NOMO-1 (cell line): ENCODE data around the gene TMEM86A.

Experiments used
- DNase-seq, 2 experiments: peaks; one replicate each; lab custom pipeline; 2025; ENCODE audit not compliant: unreplicated experiment in 2 of 2; lab: John Stamatoyannopoulos, UW

TMEM86A gene

GRCh38 chr11:18721561-18722292, 23.1 kb downstream of the TMEM86A start:
- peak; percentile 27 to 71 for DNase-seq

DNA sequence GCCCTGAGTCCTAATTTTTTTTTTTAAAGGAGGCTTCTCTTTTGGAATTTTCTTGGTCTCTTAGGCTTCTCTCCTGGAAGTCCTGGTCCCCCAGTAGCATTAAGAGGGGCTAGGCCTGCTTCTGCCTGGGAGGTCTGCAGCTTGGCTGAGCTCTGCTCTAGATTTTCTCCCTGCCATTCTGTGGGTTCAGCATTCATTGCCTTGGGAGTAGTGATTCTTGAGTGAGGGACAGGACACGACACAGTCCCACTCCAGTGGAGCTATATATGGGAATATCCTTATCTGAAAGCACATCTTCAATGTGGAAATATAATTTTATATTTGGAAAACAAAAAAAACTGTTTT, 23.7 kb downstream of the TMEM86A start:
- DNase-seq = no peak

DNA sequence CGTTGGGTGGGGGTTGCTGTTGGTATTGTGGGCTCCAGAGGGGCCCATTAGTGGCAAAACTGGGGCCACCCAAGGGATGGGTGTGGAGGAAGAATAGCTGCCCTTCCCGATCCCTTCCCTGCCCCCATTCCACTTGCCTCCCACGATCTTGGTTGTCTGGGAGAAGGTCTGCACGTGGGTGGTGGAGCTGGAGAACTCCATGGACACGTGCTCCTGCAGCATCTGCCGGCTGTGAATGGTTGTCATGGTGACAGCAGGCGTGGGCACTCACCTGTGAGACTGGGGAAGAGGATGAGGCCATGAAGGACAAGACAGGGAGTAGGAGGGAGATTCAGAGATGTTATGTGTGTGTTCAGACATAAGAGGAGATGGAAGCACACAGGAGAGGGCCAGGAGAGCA, 25.4 kb downstream of the TMEM86A start:
- DNase-seq = no peak

- no peak for DNase-seq
Measured at GRCh38 chr11:18726040-18726439, 27.5 kb downstream of the TMEM86A start, which contains the start of gene IGSF22. IGSF22 (minus strand) TSS chr11:18726188; CDS start chr11:18724236, 1,952 bp downstream.

- DNase-seq = no peak
Measured at GRCh38 chr11:18727479-18728236, 29.1 kb downstream of the TMEM86A start.

DNA sequence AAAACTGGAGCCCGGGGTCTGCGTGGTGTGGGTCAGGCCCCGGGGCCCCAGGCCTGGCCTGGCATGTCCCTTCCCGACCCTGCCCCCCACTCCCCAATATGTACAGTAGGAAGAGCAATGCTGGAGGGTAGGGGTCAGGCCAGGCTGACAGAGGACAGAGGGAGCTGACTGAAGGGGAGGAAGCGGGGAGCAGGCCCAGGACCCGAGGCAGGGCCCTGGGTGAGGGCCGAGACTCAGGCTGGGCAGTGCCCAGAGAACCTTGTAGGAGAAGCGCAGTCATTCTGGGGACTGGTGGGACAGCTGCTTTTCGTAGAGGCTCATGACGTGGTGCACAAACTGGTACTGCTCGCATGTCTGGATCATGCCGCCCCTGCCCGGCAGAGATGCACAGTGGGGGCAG, 30.1 kb downstream of the TMEM86A start:
- no peak for DNase-seq

- no peak for DNase-seq
Measured at GRCh38 chr11:18729426-18729825, 30.8 kb downstream of the TMEM86A start.

DNA sequence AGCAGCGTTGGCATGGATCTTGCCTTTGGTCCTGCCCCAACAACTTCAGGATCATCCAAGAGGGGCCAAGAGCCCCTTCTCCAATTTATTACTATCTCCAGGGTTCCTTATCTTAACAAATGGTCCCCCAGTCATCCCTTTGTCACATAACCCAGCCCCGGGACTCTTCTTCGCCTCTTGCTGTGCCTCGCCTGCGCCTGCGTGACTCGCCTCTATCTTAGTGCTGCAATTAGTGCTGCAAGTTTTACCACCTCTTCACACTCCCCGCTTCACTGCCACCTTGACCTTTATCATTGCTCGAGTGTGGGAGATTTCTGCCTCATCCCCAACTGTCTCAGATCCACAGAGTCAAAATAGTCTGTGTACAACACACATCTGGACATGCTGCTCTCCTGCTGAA, 31.4 kb downstream of the TMEM86A start:
- no peak for DNase-seq

GRCh38 chr11:18731441-18731840, 32.9 kb downstream of the TMEM86A start:
- no peak for DNase-seq

DNA sequence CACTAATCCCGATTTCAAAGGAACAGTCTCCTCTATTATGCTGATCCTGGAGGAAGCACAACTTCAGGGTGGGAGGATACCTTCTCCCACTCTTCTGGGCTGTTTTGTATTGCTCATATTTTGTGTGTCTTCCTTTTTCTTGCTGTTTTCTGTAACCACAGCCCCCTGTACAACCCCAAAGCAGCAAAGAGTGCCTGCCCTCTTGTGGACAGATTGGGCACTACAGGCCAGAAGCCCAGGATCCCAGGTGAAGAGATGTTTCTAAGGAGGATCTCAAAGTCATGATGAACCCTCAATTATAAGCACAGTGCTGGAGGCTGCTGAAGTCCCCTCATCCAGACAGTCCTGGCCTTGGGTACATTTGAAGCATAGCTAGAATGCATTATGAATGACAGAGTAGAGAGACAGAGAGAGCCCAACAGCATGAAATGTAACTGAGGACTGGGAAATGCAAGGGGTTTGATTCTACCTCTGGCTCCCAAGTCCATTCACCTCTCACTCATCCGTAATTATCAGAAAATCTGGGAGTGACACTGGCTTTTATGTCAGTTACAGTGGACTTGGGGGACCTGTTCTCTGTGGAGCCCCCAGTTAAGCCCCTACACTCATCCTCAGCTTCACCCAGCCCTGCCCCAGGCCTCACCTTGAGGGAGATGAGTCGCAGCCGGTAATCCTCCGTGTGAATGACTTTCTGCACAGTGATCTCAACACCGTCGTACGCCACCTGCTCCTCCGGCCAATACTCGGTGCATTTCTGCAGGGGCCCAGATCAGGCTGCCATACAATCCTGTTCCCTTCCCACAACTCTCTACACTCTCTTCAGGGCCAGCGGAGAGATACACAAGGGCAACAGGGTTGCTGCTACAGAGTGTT, 33.6 kb downstream of the TMEM86A start:
- peak; percentile 24 to 36 for DNase-seq

DNA sequence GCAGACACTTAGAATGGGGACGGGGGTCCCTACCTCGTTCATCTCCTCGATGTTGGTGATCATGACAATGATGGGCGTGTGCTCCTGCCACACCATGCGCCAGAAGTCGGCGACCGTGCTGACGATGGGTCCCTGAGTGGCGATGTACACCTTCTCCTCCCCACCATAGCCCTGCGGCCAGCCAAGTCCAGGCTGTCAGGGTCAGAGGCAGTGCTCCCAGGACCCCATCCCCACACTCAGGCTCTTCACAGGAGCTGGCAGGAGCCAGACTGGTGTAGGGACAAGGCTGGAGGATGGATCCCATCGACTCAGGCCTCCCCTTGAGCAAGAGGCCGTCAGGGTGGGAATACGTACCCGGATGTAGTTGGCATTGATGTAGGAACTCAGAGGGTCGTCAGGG, 34.6 kb downstream of the TMEM86A start:
- DNase-seq = no peak

DNA sequence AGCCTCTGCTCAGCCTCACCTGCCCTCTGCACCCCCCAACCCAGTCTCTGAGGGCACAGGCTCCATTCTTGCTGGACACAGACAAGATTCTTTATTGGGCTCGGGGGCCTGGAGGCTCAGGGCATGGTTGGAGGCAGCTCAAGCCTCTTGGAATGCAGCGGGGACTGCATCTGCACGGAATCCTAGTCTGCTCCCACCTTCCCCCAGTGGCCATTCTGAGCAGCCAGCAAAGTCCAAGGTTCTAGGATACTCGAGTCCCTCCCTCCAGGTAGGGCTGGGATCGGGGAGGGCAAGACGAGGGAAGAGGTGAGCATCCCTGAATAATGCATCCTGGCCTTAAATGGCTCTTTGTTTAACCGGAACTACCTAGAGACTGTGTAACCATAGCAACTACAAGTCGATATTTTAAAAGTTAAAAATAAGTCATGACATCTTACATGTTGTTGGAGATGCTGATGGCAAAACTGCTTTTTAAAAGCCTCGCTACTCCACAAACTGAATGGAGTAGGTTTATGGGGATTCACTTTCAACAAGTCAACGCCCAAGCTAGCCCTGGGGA, 38.1 kb downstream of the TMEM86A start:
- no peak for DNase-seq

- DNase-seq = no peak
Measured at GRCh38 chr11:18737642-18738041, 39.1 kb downstream of the TMEM86A start.

GRCh38 chr11:18739685-18740084, 41.1 kb downstream of the TMEM86A start:
- no peak for DNase-seq

DNA sequence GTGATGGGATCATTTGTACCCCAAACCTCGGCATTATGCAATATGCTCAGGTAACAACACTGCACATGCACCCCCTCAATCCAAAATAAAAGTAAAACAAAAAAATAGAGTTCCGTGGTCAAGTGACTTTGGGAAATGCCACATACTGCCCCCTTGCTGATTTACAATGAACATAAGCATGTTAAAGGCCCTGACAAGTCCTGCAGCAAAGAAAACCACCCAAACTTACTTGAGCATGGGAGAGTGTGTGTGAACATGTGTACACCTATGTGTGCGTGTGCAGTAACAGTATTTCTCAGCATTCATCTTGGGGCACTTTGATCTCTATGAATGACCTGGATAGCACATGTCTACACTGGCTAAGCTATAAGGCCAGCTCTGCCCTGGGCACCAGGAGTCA, 43.2 kb downstream of the TMEM86A start:
- DNase-seq = no peak

DNA sequence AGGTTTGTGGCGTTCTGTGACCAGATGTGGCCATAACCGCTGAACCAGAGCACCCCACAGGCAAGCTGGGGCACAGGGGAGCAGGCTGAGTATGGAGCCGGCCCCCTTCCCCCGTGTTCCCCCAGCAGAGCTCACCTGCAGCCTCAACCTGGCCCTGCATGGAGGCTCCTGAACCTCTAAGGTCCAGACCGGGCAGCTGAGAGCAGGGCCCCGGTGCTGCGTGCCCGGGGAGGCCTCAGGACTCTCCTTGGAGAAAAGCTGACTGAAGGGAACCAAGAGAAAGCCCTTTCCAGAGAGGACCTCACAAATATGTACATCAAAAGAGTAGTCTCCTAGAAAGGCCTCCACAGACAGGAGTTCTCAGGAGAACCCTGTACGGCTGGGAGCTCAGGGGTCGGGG, 44.8 kb downstream of the TMEM86A start:
- no peak for DNase-seq

DNA sequence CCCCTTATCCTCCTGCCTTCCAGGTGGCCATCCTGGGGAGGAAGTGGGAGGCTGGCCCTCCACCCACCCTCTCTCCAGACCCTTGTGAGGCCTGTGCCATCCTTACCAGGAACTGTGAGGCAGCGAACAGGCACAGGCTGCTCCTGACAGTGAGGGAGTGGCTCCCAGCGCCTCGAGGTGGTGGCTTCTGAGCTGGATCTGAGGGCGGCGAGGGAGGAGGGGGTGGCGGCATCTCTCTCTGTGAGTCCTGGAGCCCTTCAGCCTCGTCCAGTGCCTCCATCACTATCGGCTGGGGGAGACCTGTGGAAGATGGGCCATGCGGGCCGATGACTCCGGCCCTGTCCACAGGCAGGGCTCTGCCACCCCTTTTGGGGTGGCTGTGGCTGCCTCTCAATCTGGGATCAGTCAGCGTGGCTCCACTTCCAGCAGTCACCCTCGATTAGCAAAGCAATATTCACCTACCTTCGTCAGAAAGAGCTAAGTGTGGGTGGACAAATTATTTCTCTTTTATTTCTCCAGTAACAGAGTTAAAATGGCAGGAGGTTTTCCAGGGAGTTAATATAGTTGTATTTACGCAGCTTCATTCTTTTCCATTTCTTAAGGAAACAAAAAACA, 45.4 kb downstream of the TMEM86A start:
- DNase-seq = no peak

- DNase-seq = no peak
Measured at GRCh38 chr11:18745251-18745650, 46.7 kb downstream of the TMEM86A start.

- no peak for DNase-seq
Measured at GRCh38 chr11:18748766-18749365, 50.3 kb downstream of the TMEM86A start.

- no peak for DNase-seq
Measured at GRCh38 chr11:18749681-18750319, 51.2 kb downstream of the TMEM86A start.
